ENCODE data around the gene ATG7.

Gene ATG7

DNA sequence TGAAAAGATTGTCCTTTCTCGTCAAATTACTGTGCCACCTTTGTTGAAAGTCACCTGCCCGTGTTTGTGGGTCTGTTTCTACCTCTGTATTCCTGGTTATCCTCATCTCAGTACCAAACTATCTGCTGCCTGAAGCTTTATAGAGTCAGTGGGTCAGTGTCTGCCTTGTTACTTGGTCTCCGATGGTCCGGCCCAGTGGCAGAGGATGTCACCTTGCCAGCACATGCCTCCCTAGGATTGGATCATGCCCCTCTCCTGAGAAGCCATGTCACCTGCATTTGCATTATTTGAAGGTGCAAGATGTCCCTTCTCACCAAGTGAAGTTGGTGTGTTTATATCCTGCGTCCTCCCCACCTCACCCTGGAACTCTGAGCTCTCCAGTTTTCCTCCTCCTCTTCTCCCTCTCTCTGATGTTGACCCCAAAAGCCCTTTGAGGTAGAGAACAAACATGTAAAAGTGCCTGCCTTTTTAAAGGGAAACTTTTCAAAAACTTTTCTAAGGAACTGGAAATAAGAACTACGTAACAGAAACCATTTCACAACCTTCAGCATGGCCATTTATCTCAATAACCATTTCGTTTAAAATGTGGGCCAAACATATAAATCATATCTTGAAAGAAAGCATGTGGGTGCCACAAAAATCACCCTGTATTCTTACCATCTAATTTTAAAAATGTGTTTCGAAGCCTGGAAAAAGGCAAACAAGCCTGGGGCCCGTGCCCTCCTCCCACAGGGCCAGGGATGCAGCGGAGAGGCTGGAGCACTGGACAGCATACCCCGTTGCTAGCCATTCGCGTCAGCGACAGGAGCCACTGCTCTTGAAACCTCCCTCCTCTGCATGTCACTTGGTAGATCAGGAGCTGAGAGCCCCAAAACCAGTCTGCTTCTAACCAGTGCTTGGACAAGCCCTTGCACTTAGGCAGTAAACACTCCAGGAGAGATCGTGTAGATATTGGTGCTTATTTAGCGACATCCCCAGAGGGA, 269.4 kb downstream of the ATG7 start:
- no peak for DNase-seq

DNA sequence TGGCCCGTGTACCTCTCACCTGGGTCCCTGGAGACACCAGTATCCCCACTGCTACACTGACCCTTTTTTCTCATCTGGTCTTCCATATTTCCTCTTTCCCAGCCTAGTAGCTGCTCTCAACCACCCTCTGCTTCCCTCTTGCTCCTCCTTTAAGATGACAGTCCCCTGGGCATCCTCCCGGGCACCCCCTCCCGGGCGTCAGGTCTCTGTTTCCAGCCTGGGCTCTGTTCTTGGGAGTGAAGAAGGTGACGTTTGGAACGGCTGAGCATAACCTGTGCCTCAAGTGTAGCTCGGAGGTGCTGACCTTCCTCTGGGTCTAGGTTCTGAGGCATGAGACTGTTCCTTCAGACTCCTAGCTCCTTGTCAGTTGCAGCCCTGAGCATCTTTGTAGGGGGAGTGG, 270.4 kb downstream of the ATG7 start:
- no peak for DNase-seq

DNA sequence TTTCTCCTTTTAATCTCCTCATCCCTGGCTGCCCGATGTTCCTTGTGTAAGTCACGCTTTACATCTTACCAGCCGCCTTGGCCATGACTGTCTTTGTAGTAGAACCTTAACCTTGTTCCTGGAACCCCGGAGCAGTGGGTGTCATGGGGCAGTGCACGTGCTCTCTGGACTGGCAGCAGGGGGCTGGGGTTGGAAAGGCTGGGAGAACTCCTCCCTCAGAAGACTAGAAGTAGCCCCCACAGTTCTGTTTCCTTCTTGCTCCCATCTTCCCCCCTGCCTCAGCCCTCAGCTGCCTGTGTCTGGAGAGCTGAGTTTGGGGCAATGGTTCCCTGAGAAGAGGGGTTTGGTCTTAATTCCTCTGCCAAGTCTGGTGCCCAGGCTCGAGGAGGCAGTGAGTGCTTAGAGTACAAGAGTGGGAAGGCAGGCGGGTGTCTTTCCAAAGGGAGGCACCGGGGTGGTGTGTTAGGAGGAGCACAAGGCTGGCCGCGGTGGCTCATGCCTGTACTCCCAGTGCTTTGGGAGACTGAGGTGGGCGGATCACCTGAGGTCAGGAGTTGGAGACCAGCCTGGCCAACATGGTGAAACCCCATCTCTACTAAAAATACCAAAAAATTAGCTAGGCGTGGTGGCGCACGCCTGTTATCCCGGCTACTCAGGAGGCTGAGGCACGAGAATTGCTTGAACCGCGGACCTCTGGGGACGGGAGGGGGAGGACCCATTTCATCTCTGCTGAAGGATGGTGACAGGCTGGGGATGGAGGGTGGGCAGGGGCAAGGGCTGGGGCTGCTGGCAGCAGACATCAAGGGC, 271.1 kb downstream of the ATG7 start:
- no peak for DNase-seq

DNA sequence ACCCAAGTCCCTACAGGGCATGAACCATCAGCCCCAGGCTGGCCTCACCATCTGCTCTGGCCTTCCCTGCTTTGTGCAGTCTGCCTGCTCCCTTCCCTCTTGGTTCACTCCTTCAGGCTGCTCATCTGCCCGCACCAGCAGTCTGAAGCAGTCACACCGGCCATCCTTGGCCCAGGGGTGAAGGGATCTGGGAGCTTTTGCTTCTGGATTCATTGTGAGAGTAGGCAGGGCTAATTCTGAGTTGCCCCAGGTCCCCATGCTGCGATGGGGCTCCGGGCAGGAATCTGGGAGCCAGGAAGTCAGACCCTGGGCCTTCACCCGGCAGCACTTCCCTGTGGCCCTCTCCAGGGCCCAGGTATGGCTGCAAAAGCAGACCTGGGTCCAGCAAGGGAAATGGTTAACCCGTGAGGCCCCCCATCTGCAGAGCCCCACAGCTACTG, 271.8 kb downstream of the ATG7 start:
- no peak for DNase-seq

DNA sequence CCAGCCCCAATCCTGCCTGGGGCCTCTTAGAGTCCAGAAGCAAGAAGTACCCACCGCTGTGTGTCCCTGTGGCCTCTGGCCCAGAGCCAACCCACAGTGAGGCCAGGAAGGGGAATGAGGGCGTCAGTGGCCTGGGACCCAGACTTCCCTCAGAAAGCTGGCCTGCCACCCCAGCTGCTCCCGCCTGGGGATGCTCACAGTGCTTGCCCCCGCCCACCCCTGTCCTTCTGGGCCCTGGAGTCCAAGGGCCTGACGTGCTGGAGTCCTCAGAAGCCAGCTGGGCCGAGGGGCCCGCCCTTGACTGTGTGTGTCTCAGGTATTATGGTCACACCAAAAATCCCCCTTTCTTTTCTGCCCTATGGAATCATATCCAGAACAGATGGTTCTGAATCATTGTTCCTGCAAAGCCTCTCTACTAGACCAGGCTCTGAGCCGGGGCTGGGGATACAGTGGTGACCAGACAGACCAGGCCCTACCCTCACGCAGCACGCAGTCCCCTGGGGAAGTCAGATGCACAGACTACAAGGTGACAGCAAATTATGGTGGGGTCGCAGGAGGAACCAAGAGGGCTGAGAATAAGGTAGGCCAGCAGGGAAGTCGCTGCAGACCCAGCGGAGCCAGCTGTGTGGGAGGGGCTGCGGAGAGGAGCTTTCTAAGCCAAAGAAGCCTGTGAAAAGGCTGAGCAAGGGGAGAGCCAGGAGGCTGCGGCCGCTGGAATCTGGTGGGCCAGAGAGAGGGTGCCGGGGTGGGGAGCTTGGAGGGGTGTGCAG, 272.4 kb downstream of the ATG7 start:
- no peak for DNase-seq

DNA sequence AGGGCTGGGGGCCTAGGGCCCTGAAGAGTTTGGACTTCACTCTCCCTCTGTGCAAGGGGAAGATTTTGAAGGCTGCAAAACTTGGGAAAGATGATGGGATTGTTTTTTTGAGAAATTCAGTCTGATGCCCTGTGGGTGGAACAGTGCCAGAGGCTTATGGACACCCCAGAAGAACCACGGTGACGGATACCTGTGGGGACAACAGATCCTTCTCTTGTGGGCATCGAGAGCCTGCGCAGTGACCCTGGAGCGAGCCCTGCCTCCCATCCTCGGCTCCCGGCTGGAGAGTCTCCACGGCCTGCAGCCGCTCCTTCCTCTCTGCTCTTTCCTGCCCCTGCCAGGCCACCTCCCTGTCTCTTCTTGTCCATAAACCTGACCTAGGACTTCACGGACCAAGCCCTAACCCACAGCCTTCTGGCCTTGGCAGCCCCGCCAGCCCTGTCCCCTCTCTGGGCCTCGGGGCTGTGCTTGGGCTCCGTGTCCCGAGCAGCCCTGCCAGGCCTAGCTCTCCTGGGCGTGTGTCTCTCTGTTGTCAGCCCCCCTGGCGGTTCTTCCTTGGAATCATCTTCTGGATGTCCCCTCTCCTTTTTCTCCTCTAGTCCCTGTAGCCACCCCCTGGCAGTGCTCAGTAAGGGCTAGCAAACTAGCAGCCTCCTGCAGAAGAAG, 273.1 kb downstream of the ATG7 start:
- DNase-seq: no peak

DNA sequence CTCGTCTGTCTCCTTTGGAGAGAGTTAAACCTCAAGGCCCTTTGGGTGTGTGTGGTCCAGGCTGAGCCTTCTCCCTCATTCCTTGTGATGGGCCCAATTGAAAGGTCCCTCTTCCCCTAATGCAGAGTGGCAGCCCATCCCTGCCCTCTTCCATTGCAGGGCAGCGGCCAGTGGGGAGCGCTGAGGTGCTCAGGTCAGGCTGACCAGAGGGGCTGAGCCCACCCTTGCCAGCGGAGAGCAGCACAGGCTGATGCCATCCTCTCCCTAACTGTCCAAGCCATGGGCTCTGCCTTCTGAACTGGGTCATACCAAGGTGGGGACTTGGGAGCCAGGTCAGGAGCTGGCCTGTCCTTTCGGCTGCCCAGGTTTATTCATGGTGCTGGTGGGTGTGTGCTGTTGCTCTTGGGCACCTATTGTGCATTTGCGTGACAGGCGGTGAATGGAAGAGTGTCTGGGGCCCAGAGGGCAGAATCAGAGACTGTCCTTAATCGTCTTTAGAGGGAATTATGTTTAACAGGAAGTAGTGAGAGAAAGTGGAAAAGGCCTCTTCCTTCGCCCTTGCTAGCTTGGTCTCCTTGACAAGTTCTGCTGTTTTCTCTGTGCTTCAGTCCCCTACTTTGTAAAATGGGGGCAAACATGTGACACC, 274.6 kb downstream of the ATG7 start:
- no peak for DNase-seq

DNA sequence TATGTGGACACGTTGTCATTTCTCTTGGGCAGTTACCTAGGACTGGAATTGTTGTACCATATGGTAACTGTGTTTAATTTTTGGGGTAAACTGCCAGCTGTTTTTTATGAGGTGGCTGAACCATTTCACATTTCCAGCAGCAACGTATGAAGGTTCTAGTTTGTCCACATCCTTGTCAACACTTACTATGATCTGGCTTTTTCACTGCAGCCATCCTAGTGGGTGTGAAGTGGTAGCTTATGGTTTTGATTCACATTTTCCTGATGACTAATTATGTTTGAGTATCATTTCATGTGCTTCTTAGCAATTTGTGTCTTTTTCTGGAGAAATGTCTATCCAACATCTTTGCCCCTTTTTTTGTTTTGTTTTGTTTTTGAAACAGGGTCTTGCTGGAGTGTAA, 275.3 kb downstream of the ATG7 start:
- DNase-seq: no peak

DNA sequence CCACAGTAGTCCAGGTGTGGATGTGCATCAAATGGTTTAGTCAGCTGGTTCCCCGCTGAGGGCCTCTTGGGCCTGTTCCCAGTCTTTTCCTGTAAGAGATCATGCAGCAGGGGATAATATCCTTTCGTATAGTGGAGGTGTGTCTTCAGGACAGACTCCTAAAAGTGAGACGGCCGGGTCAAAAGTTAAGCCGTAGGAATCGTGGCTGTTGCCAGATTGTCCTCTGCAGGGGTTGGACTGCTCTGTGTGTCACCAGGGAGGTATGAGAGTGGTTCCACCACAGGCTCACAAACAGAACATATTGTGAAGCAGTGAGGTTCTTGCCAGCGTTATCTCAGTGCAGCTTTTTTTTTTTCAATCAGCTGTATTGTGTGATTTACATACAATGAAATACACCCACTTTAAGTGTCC, 276.5 kb downstream of the ATG7 start:
- no peak for DNase-seq

DNA sequence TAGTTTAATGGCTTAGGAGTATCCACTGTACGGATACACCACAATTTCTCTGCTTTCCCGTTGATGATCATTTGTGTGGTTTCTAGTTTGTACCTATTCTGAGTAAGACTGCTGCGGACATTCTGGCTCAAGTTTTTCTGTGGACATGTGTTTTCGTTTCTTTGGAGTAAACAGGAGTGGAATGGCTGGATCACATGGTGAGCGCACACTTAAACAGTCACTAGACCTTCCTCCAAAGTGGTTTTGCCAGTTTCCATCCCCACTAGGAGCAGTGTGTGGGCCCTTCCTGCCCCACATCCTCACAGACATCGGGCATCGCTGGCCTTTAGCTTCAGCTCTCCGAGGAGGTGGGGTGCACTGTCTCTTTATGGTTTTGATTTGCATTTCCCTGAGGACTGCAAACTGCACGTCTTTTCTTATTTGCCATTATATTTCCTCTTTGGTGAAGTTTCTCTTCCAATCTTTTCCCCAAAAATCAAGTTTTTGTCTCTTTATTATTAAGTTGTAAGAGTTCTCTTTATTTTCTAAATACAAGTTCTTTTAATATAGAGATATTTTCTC, 277.5 kb downstream of the ATG7 start:
- no peak for DNase-seq

DNA sequence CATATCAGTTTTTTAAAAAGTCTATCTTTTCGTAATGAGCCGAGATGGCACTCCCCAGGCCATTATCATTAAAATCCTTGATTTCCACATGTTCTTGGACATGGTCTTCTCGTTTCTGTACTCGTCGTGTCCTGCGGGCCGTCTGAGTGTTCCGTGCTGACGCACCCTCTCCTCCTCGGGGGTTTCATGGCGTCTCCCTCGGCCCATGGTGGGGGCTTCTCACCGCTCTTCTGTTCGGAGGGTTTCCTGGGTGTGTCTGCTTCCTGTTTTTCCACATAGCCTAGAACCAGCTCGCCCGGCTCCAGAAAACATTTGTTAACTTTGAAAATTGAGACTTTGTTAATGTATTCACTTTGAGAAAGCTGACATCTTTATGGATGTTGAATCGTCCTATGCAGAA, 278.8 kb downstream of the ATG7 start:
- DNase-seq: no peak

DNA sequence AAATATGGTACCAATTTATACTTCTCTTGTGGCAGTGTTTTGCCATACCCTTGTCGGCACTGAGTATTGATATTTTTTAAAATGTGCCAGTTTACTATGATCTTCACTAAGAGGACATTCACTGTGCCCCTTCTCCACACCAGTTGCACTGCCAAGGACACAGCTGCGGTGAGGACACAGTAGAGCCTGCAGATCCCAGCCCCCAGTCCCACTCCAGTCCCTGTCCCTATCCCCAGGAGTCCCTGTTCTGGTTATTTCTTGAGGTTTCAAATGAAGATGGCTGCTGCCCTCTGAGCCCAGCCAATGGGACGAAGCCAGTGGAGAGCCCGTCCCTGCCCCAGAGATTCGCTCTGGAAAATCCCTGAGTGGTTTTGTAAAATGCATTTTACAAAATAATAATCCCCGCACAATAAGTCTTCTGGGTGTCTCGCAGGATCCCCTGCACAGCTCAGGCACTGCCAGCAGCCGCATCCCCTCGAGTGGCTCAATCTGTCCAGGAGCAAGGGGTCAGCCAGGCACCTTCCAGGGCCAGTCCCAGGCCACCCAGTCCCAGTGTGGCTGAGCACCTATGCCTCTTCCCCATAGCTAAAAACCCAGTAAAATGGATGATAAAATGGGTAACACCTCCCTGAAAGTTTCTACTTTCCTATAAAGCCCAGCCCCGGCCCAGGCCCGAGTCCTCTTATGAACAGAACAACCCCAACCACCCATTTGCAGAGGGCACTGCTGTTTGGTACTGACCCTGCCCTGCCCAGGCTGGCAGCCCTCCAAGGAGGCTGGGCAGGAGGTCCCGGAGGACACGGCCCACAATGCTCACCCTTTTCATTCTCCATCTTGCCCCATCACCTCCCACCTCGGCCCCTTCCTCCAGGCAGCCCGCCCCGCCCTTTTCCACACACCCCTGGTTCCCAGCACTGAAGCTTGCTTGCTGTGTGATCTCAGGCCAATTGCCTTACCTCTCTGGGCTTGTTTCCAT, 280.4 kb downstream of the ATG7 start:
- no peak for DNase-seq

DNA sequence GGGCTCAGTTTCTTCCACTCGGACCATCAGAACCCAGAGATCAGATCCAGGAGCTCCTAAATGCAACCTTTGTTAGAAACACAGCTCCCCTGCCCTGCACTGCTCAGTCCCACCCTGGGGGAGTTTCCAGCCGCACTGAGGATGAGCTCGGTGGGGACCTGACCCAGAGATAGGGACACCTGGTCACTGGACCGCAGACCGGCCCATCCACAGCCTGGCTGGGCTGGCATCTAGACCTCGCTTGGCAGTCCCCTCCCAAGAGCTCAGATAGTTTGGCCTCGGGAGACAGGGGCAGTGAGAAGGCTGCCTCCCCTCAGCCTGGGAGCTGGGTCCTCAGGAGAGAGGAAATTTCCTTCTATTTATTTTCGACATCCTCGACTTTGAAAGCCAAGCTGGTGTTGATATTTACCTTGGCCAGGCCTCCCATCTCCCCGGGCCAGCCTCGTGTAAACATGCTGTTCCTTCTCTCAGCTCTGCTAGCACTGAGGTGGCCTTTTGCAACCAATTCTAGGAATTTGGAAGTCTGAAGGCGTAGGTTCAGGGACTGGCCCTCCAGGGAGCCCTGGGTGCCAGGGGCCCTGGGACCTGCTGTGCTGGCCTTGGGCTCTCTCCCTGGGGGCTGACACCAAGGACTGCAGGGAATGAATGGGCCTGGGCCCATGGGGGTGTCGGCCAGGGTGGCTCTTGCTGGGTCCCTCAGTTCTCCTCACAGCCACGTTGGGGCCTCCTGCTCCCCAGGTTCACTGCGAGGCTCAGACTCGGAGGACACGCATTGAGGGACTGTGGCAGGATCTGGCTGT, 281.4 kb downstream of the ATG7 start:
- no peak for DNase-seq

DNA sequence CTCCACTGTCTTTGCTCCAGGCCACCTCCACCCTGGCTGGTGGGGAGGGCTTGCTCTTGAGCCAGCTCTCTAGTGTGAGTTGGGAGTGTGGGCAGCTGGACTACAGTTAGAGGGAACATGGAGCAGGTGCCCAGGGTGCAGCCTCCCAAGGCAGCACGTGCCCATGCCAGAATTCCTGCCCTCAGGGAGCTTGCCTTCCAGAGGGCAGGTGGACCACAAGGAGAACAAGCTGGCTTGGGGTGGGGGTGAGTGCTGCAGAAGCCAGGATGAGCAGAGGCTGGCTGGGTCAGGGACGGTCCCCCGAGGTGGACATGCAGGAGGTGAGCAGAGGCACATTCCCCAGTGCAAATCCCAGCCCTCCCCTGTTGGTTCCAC, 282.0 kb downstream of the ATG7 start:
- no peak for DNase-seq

DNA sequence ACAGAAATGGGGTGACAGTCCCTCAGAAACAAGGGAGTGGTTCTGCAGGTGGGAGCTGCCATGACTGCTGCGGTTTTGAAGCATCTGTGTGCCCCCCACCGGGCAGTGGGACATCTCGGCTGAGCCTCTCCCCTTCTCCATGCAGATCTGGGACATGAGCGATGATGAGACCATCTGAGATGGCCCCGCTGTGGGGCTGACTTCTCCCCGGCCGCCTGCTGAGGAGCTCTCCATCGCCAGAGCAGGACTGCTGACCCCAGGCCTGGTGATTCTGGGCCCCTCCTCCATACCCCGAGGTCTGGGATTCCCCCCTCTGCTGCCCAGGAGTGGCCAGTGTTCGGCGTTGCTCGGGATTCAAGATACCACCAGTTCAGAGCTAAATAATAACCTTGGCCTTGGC, 282.5 kb downstream of the ATG7 start:
- no peak for DNase-seq

DNA sequence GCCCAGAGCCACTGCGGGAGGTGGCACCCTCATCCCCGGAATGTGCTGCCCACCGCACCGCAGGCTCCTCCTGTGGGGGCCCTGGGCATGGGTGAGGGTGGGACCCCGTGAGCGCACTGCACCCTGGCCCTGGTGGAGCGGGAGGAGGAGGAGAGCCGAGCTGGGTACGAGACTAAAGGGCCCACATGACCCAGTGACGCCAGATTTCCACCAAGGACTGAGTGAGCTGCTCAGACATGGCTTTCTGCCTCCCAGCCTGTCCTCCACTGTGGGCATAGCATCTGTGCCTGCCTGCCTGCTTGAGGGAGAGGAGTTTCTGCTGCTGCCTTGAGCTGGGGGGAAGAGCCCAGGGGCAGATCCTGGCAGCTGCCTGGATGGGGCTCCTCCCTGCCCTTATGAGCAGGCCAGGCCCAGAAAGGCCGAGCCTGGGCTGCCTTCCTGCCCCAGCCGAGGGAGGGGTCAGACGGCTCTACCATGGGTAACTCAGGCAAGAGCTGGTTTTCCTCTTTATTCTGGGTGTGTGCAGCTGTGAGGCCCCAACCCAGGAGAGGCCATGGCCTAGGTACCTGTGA, 283.1 kb downstream of the ATG7 start:
- DNase-seq: no peak

DNA sequence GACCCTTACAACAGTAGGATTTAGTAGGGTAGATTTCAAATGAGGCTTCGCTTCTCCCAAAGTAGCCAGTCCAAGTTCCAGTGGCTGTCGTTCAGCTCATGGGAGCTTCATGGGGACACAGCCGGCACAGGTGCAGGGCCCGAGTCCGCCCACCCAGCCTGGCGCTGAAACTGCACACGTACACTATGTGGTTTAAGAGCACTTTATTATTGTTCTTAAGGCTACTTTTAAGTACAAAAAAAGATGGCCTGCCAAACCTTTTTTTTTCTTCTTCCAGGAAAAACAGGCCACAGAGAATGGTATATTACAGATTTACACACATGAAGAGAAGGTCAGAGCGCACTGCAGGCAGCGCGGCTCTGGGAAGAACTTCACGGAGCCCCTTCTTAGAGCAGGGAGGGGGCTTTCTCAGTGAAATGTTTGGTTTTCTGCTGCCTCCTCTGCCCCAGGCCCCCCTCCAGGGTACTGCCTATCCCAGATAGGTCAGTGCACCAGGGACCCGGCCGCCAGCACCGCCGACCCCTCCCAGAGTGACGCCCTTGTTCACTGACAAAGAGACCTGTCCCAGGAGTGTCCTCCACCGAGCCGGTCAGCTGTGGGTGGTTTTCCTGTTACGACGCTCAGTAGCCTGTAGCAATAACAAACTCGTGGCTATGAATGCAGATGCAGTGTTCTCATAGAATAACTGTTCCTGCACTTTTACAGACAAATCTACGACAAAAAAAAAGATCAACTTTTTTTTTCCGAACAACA, 283.9 kb downstream of the ATG7 start:
- no peak for DNase-seq

DNA sequence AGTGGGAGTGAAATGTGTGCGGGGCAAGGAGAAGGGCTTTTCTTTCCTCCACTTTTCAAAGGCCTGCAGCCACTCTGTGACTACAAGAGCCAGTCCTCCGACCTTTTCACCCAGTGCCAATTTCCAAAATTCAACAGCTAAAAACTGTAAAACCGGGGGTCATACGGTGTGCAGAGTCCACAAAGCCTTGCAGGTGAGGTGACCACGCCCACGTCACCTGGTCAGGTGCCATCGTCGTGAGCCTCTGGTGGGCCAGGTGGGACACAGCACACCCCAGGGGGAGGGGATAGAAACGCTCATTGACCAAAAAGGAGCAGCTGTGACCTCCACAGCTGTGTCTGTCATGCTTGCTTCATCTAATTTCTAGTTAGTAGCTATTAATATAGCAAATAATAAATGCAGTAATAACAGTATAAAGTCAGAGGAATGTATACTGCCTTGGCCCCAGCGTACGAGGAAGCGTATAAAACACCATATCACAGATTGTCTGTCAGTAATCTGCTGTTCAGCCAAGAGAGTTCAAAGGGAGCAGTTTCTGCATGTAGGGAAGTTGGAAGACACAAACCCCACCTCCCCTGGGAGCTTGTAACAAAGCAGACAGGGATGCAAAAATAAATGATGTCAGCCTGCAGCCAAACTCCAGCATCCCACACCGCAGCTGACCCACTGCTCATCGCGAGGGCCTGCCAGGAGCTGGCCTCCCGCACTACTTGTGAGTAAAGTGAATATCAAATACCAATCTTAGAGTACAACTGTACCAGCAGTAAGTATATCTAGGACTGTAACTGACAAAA, 284.9 kb downstream of the ATG7 start:
- no peak for DNase-seq

Data from CD4-positive, alpha-beta T cell treated with Interleukin-17A for 4 hours (primary cell).